Heart left ventricle (tissue), 13 donors: Measurements from ENCODE around the gene SMIM28.

ENCODE experiments used
- CTCF ChIP-seq, 12 donors: fragments of 200-600 bp; sonication (generic) in 4 of 12; IDR thresholded peaks; one replicate each; pipeline versions ENCODE4 v1.5.0 to v1.8.0; 2018 to 2022; ENCODE audit warnings: antibody characterized with exemption in 12 of 12, mild to moderate bottlenecking in 5 of 12
- POLR2A ChIP-seq, 2 donors: fragments of 450-650 bp; IDR thresholded peaks; one replicate each; pipeline ENCODE4 v1.6.1; 2017; ENCODE audit warnings: antibody characterized with exemption in 2 of 2, mild to moderate bottlenecking in 2 of 2, moderate library complexity in 2 of 2
- donor health status: ischemic (EF 13 %, LVEDD 7.1; RV severe dilation, severe dysfunction).
- donor health status: DM: no; HTN: yes; CAD: no.
- donor health status: DM: no; HTN: no; CAD: no.
- donor health status: ischemic (EF 25% LVEDD 6.9; RV normal size, moderate dysfunction).
- donor health status: ischemic (EF 25% LVEDD 5.7; RV mildly dilated, moderate dysfunction).
- donor health status: ischemic (EF 35%, LVEDD 5.7; RV mildly dilated, moderate dysfunction).
- donor health status: nonischemic (EF 11% LVEDD 7.7; RV severe dilation, severe dysfunction).
- donor health status: DM: yes; HTN: yes; CAD: no.
- donor health status: PGD.
- donor health status: ischemic (EF 29% LVEDD 5.4; RV normal size, mild dysfunction).
- donor health status: nonischemic (EF 23%, LVEDD 6.1; RV moderate dilation, normal function).

- TF ChIP-seq CTCF (IDR thresholded peaks at IDR 0.05) (no peak), POLR2A (IDR thresholded peaks at IDR 0.05) (no peak)
These were observed 53.8 kb downstream of the SMIM28 start for GRCh38 chr6:138431256-138432062.
